ENCODE measurements around the gene NUDCD2.

NUDCD2 gene

DNA sequence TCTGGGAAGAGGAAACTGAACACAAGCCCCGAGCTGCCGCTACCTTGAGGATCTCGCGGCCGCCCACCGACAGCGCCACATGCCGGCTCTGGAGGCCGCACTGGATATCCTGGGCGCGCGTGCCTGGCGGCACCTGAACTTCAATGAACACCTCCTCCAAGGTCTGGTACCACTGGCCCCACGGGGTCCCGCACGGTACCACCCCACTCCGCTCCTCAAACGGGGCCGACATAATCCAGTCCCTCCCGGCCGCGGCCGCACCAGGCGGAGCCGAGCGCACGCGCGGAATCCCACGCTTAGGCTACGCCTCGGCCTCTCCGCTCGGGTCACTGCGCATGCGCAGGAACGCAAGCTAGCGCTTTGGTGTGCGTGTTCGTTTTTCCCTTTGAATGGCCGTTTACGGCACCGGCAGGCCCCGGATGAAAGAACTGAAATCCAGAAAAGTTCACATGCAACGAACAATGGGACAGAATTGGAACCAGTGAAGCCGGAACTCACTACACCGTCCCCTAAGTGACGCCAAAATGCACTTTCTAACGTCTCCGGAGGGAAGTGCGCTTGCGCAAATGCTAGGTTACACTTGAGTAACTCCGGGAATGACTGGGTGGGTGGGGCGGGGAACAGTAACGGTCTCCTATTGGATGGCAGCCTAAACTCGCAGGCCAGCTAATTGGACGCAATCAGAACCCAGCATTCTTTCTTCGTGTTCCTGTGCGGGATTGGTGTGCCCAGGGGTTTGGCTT lies at the start of gene NUDCD2:
Gene NUDCD2, minus strand, starts transcription at position 284 of the 743 bp plus-strand sequence. Its CDS starts 52 bp downstream, at position 232.
- DNase-seq, result peak; percentile 95 to 96

DNA sequence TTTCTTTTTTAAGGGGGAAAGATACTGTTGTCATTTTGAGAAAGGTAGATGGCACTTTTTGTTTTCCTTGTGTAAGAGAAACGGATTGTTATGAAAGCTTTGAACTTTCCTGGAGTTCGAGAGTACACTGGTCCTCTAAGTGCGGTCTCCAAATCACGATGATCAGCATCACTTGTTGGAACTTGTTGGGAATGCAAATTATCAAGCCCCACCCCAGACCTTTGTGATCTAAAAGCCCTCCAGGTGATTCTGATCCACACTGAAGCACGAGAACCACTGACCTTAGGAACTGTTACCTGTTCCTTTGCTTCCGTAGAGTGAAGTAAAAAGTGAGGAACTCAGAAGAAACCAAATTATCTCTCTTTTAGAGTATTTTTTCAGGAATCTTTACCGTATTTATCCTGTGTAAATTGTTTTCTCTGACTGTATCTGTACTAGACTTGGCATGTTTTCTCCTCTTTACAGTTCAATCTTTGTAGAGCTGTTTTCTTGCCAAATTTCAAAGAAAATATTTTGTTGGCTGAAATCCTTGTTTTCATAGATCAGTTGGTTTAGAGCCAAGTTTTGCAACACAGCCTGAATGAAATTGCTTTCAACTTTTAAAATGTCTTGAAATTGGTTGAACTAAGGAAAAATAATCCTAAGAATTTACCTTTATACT lies 49.5 kb upstream of the NUDCD2 start:
- peak in 1 of 2 donors; percentile 5 for DNase-seq

DNA sequence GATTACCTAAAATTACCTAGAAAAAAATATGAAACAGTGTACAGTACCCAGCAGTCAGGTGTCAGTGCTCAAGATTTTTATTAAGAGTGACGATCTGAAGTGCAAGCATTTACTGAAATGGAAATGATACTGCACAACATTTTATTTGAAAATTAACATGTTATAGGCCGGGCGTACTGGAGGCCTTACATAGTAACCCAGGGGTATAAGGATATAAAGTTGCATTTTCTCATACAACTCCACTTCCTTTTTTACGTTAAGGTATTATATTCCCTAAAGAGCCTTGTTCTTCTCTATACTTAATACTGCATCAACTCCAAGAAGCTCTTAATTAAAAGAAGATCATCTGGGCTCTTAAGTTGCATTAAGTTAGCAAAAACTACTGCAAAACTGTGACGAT lies 48.9 kb upstream of the NUDCD2 start:
- DNase-seq, result no peak

DNA sequence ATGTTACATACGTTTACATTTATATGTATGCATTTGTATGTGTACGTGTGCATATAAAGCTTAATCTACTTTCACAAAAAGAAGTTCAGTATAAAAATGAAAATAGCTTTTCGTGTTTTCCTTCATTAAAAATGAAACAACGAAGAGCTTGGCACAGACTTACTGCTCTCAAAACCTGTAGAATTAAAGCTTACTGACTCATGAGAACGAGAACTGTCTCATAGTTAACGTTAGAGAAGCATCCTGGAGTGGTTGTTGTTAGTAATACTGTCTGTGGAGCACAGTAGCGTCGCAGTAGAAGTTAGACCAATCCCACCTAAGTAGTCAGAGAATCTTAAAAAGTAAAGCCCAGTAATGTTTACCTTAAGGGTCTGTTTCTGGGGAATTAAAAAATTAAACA lies 46.8 kb upstream of the NUDCD2 start:
- DNase-seq, result peak in 1 of 2 donors; percentile 47

DNA sequence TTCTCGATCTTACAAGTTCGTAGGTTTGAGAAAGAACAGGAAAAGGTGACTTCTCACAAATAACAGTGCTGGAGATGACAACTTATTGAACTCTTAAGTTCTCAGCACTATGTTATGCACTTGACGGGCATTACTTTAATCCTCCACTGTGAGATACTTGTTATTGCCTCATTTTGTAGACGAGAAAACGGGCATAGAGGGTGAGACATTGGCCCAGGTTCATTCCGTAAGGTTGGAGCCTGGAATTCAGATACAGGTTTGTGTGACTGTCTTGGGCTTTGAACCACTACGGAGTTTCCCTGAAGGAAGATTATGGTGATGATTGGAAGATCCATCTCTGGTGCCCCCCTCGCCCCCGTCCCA lies 46.2 kb upstream of the NUDCD2 start:
- DNase-seq, result no peak

DNA sequence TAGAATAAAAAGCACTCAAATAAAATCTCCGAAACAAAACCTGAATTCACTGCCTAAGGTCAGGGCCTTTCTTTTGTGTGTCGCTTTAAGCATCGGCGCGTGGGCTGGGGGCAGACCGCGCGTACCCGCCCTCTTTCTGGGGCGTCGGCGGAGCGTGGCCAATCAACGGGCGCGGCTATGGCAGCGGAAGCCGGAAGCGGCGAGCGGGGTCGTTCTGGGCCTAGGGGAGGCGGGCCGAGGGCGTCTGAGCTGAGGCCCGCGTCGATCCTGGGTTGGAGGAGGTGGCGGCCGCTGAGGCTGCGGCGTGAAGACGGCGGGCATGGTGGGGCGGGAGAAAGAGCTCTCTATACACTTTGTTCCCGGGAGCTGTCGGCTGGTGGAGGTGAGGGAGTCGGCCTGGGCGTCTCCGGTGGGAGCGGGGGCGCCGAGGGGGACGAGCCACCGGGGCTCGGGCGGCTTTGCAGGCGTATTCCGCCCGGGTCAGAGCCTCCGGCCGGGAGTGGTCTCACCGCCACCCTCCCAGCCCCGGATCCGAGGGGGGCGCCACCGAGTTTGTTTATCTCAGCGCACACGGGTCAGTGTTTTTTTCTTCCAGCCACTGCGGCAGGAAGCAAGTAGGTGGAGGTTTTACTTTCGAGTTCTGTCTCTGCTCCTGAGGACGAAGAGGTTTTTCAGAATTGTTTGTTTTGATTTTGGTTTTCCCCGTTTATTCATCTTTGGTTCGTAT lies 45.6 kb upstream of the NUDCD2 start, which contains the start of gene MAT2B:
Gene MAT2B, plus strand, starts transcription at position 252 of the 727 bp plus-strand sequence. Its CDS starts 68 bp downstream, at position 320.
- DNase-seq, result peak; percentile 94 to 95

- DNase-seq, result no peak
Observed at GRCh38 chr5:163505049-163505367, 45.1 kb upstream of the NUDCD2 start.

DNA sequence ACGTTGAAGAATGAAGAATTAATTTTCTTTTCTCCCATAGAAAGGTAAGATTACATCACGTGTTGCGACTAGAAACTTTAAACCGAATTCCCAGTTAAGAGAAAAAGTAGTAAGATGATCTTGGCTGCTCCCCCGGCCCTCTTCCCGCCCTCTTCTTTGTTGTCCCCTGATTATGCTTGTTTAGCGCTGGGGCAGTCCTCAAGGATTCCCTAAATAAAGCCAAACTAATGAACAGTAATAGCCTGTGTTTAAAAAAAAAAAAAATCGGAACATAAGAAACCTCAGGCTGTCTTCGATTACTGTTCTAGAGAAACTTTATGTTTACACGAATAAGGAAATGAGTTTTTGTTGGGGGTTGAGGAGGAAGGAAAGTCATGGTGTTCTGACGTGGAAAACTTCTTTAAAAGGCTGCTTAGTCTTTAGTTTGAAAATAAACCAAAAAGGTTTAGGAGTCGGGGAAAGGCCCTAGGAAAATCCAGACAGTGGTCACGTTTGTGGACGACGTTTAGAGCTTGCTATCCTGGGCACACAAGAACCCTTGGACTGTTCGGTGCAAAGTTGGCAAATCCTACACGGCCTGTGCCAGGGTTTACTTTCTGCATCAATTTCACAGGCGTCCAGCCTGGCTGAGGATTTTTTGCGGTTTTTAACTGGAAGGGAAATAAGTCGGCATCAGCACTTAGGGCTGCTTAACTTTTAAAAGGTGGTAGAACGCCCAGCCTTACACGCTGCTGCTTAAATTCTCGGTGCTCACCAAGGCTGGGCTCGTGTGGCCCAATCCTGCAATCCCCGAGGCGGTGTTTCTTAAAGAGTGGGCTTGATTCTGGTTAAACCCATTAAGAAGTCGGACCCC lies 44.4 kb upstream of the NUDCD2 start:
- DNase-seq, result peak; percentile 43 to 60

GRCh38 chr5:163503106-163504078 lies 43.5 kb upstream of the NUDCD2 start:
- peak; percentile 34 to 56 for DNase-seq

DNA sequence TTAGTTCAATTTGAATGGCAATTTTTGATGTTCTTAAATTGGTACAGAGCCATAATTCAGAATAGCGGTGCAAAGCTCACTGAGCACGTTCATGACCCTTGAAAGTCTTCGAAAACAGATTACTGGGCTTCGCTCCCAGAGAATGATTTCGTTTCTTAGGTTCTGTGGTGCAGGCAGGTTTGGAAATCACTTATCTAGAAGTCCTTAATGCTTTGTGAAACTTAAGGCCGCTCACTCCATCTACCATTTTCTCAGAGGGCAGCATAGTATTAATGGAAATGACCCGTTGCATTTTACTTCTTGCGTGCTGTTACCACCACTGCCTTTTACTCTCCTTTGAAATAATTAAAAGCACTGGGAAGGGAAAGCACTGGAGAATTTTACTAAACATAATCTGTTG lies 42.6 kb upstream of the NUDCD2 start:
- no peak for DNase-seq

GRCh38 chr5:163498886-163499285 lies 39.0 kb upstream of the NUDCD2 start:
- DNase-seq, result no peak

GRCh38 chr5:163497315-163497714 lies 37.4 kb upstream of the NUDCD2 start:
- no peak for DNase-seq

DNA sequence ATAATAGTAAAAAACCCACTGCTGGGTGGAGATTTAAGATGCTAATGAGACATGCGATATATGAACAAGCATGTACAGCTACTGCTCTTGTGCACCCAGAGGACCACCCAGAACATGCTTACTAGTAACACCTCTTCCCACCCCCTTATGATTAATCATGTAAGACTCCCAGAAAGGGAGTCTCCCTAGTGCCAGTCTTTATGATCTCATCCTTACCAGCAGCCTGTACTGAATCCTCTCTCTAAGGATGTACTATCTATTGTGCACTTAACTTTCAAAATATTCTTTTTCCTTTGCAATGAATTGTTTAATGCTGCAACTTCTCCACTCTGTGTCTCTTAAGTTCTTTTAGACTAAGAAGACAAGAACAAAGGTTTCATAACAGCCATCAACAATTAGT lies 36.4 kb upstream of the NUDCD2 start:
- no peak for DNase-seq

DNA sequence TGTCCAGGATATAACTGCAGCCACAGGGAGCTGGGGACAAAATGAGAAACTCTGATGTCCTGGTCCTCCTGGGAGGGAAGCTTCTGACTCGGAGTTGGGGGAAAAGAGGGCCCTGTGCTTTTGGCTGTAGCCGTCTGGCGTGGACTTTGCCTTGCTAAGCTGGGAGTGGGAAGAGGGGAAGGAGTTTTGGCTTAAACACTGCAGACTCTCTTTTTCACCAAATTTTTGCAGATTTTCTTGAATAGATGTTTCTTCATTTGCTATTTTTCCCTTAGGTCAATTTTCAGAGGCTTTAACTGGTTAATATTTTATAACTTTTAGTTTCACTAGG lies 29.8 kb upstream of the NUDCD2 start:
- DNase-seq, result no peak

DNA sequence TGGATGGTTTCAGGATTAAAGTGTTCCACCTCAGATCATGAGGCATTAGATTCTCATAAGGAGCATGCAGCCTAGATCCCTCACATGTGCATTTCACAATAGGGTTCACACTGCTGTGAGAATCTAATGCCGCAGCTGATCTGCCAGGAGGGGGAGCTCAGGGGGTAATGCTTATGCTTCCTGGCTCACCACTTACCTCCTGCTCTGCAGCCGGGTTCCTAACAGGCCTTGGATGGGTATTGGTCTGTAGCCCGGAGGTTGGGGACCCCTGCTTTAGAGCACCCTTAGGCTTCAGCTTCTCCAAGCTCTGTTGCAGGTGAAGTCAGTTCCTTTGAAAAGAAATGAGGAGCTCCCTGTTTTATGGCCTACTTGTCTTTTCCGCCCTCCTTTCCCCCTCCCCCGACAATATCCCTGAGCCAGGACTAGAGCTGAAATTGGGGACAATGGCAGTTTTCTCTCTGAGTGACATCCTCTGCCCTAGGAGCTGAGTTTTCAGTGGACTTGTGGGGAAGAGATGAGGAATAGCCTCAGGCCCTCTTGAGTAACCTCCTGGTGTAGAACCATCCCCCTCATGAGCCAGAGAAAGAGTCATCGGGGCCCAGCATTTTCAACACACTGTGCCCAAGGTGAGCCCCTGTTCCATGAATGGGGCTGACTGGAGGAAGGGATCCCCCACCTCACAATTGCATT lies 29.3 kb upstream of the NUDCD2 start:
- DNase-seq, result peak in 1 of 2 donors; percentile 40

DNA sequence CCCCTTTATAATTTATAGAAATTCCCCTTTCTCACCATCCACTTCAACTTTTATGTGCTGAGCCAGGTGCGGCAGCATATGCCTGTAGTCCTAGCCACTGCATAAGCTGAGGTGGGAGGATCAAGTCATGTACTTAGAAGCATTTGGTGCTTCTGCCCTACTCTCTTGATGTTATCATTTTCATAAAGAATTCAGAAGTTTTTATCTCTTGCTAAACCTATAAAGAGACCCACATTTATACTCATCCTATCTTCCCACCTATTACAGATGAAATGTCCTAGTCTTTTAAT lies 19.0 kb upstream of the NUDCD2 start:
- DNase-seq, result no peak

DNA sequence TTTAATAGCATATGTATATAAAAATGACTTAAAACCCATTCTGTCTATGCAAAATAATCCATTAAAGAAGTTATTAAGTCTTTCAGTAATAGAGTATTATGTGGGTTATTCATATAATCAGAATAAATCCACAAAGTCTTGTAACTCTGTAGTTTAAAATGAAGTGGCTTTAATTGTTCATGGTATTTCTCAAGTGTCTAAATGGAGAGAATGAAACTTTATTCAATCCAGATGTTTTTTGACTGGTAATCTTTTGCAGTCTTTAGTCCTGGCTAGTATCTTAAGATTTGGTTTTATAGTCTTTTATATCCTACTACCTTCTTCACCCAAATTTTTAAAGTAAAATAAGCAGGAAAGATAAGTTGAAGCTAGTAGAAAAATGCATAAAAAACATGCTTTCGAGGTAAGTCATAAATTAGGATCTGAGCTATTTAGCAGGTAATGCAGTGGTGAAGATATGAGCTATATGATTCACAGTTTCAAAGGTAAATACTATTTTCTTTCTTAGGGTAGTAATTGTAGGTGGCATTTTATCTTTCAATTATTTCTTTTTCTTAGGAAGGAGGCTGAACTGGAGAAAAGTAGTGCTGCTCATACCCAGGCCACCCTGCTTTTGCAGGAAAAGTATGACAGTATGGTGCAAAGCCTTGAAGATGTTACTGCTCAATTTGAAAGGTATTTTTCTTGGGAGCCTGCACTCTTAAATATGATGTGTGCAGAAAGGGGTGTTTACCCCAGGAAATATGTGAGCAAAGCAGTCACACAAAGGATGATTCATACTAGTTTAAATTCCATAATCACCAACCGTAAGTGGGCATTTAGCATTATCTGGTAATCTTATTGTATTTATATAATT lies 18.5 kb upstream of the NUDCD2 start:
- DNase-seq, result no peak

- no peak for DNase-seq
Observed at GRCh38 chr5:163475411-163475810, 15.5 kb upstream of the NUDCD2 start.

GRCh38 chr5:163473635-163474243 lies 13.8 kb upstream of the NUDCD2 start:
- peak in 1 of 2 donors; percentile 40 for DNase-seq

DNA sequence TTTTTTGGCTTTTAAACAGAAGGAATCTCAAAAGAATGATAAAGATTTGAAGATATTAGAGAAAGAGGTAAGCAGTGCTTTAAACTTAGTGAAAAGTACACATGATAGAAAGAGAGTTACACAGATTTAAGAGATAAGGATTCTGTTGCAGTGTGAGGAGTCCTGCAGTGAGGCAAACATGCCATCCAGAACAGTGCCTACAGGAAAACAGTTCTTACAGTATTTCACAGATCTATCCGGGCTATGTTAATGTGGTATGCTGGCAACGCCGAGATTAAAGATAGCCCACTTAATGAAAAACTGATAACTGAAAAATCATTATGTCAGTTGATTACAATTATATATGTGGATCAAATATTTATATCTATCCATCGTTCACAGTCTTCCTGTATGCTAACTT lies 7.8 kb upstream of the NUDCD2 start:
- DNase-seq, result no peak

Measured in CD4-positive, alpha-beta T cell treated with Interferon alpha-2 for 1 hour (primary cell).